H1 (cell line): ENCODE results near the gene MCC.

Experiments
- CBX8 ChIP-seq: fragments of 300-800, 300-1000 bp; sonication (generic); IDR thresholded peaks from 2 replicates; pipeline ENCODE4 v1.7.1; 2016; ENCODE audit warnings: low read depth, low read length, borderline replicate concordance
- CTCF ChIP-seq, 3 experiments: IDR thresholded peaks; 1 replicate in 2 of 3; 2 replicates in 1 of 3; pipeline versions ENCODE4 v1.5.1 to v1.6.1; 2011; ENCODE audit warnings: low read length in 3 of 3, mild to moderate bottlenecking in 3 of 3, inconsistent platforms in 2 of 3, low read depth in 1 of 3, moderate library complexity in 1 of 3; ENCODE audit not compliant: insufficient read depth in 1 of 3; ENCODE audit errors: control extremely low read depth in 1 of 3
- POLR2A ChIP-seq, 2 experiments: IDR thresholded peaks; 1 replicate in 1 of 2; 2 replicates in 1 of 2; pipeline ENCODE4 v1.6.1; 2011; ENCODE audit warnings: low read depth in 2 of 2, low read length in 2 of 2, mild to moderate bottlenecking in 2 of 2; ENCODE audit errors: control extremely low read depth in 1 of 2
- POLR2AphosphoS5 ChIP-seq: IDR thresholded peaks from 2 replicates; pipeline ENCODE4 v1.6.1; 2011; ENCODE audit warnings: low read depth, low read length
- RXRA ChIP-seq: IDR thresholded peaks from 2 replicates; pipeline ENCODE4 v1.6.1; 2011; ENCODE audit warnings: low read depth, mild to moderate bottlenecking, low read length, moderate library complexity; ENCODE audit not compliant: insufficient read depth
- SIN3A ChIP-seq, 2 experiments: IDR thresholded peaks in 1 of 2; conservative IDR thresholded peaks in 1 of 2; 2 replicates each; pipeline ENCODE4 v1.6.1; 2011 to 2012; ENCODE audit warnings: low read length in 2 of 2, improper control_type of control experiment in 1 of 2, low read depth in 1 of 2, mild to moderate bottlenecking in 1 of 2
- SP2 ChIP-seq: IDR thresholded peaks from 2 replicates; pipeline ENCODE4 v1.6.1; 2012; ENCODE audit warnings: mild to moderate bottlenecking, low read length, inconsistent platforms
- TEAD4 ChIP-seq: IDR thresholded peaks from 2 replicates; pipeline ENCODE4 v1.6.1; 2012; ENCODE audit warnings: low read depth, low read length, inconsistent platforms, mixed read lengths

- no peak for TF ChIP-seq SIN3A (conservative IDR thresholded peaks at IDR 0.05 in 1 of 2, IDR thresholded peaks at IDR 0.05 in 1 of 2; ENCODE audit: low read depth in 1 of 2, low read length in 2 of 2)
- no peak for TF ChIP-seq POLR2AphosphoS5
- TF ChIP-seq CBX8, result no peak
- TF ChIP-seq CTCF (IDR thresholded peaks at IDR 0.05; ENCODE audit: control extremely low read depth in 1 of 3, insufficient read depth in 1 of 3, low read depth in 1 of 3, low read length in 3 of 3), result no peak
- TF ChIP-seq TEAD4, result no peak
- no peak for TF ChIP-seq SP2
- TF ChIP-seq RXRA, result no peak
- TF ChIP-seq POLR2A (IDR thresholded peaks at IDR 0.05; ENCODE audit: control extremely low read depth in 1 of 2, low read depth in 2 of 2, low read length in 2 of 2), result no peak
Observed at GRCh38 chr5:113063927-113064326, 424.3 kb downstream of the MCC start.
